HG02884 (cell line): ENCODE data around the gene PRM1.

ENCODE experiments used
- ATAC-seq: cut with Tn5 transposase; IDR thresholded peaks from one replicate; pipeline ENCODE4 v1.9.1; 2021; ENCODE audit warnings: mild to moderate bottlenecking, moderate library complexity; ENCODE audit not compliant: unreplicated experiment

The PRM1 gene

GRCh38 chr16:11254913-11255736, 26.0 kb downstream of the PRM1 start:
- ATAC-seq, result peak; percentile 2

DNA sequence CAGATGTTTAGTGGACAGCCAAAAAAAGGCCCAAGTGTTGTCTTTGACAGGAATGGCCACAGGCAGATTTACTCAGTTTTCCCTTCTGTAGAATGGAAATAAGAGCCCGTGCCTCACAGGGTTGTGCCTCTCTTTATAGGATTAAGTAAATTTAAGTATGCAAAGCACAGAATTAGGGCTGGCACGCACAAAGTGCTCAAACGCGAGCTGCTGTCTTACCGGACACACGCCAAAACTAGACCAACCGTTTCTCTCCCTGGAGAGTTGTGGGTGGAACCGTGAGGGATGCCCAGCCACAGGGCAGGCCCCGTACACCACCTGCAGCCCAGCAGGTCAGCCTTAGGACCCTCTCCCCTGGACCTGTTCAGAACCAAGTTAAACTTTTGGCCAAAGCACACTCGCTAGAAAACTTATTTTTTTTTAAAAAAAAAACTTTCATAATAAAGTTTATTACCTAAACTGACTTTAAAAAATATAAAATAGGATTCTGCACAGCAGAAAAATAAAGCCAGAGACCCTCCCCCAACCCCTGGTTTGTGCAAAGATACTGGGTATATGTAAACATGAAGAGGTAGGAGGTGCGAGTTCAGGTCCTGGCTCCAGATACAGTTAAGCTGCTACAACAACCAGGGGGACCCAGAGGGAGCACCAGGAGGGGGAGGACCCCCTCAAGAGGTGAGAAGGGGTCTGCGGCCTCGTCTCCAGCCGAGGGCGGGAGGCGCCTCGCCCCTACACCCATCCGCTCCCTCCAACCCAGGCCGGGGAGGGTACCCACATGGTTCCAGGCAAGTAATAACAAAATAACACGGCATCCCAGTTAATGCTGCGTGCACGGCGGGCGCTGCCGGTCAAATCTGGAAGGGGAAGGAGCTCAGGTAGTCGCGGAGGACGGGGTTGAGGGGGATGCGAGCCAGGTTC, 26.9 kb downstream of the PRM1 start:
- ATAC-seq, result no peak

- ATAC-seq, result no peak
Observed at GRCh38 chr16:11253009-11253994, 27.8 kb downstream of the PRM1 start.

DNA sequence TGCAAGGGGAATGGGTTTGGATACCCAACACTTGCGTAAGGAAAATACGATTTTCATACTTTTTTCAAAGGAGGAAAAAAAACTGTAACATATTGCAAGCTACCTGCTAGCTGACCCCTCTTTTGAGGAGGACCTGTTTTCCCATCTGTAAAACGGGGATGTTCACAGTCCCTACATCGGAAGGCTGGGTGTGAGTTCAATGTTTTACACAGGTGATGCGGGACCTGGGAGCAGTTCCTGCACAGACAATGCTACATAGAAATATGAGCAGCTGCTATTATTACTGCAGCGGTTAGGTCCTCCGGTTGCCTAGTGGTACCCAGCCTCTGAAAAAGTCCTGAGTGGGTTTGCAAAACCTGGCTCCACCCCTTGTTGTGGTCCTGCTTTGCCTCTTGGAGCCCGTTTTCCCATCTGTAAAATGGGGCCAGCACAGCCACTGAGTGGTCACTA, 28.6 kb downstream of the PRM1 start:
- ATAC-seq, result no peak

GRCh38 chr16:11251525-11252481, 29.3 kb downstream of the PRM1 start:
- no peak for ATAC-seq

- ATAC-seq, result no peak
Observed at GRCh38 chr16:11250786-11251524, 30.2 kb downstream of the PRM1 start.

DNA sequence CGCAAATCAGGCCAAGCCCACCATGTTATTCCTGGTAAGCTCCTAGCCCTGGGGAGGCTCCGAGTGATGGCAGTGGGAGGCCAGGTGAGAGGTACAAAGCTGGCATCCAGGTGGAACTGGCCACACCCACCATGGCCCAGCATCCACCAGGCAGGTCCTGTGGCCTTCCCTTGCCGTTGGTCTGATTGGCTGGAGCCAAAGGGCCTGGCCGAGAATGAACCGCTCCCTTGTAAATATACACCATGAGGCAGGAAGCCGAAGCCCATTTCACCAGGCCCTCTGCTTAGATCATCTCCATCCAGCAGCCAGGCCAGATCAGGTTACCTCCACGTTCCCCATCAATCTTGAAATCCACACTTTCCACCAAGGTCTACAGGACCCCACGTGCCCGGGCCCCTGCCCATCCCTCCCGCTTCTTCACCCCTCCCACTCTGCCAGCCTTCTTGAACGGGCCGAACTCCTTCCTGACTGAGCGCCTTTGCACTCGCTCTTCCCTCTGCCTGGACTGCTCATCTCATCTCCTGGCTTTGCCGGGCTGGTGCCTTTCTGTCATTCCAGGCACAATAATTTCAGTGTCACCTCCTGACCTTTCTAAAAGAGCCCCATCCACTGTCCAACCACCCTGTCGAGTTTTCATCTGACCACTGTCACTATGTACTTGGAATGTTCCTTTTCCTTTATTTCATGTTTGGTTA, 30.9 kb downstream of the PRM1 start:
- no peak for ATAC-seq

DNA sequence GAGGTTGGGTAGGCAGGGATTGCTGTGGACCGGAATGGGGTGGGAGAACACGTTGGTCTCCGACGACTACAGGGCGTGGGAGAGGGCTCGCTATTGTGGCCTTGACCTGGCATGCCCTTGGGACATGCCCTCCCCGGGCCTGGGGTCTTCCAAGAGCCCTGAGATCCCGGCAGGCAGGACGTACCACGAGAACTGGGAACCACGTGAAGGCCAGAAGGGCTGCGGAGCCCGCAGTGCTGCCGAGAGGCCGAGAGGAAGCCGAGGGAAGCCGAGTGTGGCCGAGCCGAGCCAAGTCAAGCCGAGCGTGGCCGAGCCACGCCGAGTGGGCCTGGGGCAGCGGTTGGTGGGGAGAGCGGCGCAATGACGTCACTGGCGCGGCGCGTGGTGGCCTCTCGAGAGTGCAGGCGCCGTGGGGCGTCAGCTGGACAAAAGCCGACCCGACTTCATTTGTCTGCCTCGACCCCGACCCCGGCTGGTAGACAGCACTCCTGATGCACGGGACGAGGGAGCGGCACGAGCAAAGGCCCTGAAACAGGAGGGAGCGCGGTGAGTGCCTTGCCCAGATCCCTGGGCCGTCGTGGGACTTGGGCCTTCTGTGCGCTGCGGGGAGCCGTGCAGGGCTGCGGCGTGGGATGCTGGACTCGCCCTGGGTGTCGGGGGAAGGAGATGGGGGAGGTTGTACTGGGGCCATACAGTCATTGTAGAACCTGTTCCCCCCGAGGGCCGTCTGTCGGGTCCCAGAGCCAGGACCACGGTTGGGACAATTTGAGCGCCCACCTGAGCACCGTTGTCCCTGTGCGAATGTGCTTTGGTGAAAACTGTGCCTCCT, 31.7 kb downstream of the PRM1 start:
- ATAC-seq, result no peak

DNA sequence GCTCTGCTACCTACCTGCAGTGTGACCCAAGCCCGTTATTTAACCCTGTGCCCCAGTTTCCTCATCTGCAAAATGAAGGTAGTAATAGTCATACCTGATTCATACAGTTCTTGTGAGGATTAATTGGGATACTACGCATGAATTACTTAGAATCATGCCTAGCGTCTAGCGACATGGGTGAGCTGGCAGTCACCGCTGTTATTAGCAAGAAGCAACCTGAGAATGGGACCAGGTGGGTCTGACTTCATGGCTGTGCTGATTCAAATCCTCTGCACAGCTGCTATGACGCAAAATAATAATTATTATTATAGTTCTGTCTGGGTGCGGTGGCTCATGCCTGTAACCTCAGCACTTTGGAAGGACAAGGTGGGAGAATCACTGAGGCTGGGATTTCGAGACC, 33.0 kb downstream of the PRM1 start:
- ATAC-seq, result no peak

- no peak for ATAC-seq
Observed at GRCh38 chr16:11245988-11246387, 35.1 kb downstream of the PRM1 start.

DNA sequence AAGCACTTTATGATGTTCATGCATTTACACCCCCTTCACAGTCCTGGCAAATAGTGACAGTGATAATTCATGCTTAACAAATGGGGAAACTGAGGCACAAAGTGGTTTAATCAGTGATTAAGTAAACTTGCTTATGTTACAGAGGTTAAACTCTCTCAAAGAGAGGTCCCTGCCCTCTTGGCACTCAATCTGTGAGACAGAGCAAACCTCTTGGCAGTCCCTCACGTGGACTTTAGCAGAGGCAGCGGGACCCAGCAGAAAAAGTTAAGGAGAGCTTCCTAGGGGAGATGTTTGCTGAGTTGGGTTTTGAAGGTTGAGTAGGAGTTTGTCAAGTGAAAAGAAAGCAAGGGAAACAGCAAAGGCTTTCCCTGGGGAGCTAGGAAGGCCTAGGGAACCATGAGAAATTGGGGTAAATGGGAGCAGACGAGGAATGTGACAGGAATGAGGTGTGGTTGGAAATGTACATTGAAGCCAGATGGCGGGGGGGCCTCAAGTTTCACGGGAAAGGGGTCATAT, 35.9 kb downstream of the PRM1 start:
- no peak for ATAC-seq

DNA sequence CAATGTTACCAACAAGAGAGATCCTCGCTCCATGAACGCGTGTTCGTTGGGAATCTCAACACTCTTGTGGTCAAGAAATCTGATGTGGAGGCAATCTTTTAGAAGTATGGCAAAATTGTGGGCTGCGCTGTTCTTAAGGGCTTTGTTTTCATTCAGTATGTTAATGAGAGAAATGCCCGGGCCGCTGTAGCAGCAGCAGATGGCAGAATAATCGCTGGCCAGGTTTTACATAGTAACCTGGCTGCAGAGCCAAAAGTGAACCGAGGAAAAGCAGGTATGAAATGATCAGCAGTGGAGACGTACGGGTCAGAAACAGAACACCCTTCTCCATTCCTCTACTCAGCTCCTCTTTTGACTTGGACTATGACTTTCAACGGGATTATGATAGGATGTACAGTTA, 38.5 kb downstream of the PRM1 start:
- no peak for ATAC-seq

DNA sequence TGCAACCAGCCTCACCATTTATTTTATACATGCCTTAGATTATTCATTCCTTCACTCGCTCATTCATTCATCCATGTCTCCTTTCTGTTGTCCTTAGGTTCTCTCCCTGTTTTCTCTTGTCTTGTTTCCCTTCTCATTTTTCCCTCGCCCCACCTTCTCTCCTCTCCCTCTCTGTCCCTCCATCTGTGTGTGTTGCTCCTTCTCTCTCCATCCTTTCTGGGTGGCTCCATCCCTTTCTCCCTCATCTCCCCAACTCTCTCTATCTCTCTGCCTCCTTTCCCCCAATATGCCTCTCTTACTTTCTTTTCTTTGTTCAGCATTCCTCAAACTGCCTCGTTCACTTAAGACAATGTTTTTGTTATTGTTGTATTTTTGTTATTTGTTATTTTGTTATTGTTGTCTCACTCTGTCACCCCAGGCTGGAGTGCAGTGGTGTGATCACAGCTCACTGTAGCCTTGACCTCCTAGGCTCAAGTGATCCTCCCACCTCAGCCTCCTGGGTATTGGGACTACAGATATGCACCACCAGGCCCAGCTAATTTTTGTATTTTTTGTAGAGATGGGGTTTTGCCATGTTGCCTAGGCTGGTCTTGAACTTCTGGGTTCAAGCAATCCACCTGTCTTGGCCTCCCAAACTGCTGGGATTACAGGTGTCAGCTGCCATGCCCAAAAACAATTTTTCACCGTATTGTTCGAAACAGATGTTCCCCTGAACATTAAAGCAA, 39.5 kb downstream of the PRM1 start:
- no peak for ATAC-seq

DNA sequence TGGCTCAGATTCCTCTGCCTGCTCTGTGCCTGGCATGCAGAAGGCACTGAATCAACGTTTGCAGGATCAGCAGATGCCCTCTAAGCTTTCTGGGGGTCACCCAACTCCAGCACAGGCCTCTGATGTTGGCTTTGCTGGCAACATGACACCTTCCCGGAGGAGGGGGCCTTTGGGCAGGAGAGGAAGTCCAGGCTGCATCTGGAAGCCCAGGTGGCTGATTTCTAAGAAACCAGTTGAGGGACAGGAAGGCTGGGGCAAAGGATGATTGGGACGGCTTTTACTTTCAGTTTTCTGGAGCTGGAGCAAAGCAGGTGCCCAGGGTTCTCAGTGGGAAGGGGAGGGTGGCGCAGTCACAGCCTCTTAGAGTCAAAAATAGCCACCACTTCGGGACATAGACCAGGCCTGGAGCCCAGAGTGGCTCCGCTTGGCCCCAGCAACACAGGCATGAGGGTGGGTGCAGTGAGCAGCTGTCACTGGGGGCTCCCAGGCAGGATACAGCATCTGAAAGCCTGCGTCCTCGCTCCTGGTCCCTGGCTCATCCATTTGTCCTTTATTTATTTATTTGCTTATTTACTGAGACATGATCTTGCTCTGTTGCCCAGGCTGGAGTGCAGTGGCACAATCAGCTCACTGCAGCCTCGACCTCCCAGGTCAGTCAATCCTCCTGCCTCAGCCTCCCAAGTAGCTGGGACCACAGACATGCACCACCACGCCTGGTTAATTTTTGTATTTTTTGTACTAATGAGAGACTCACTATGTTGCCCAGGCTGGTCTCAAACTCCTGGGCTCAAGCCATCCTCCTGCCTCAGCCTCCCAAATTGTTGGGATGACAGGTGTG, 40.3 kb downstream of the PRM1 start:
- no peak for ATAC-seq
